ENCODE measurements around the gene KRT81.
"Not testable (repeated sequence)": the region's sequence is repeated elsewhere in the genome, so short reads cannot be mapped to it uniquely, and the experiment has no call there.

KRT81 gene

GRCh38 chr12:52294803-52295202 is 3.5 kb upstream of the KRT81 start:
- DNase-seq: no peak

DNA sequence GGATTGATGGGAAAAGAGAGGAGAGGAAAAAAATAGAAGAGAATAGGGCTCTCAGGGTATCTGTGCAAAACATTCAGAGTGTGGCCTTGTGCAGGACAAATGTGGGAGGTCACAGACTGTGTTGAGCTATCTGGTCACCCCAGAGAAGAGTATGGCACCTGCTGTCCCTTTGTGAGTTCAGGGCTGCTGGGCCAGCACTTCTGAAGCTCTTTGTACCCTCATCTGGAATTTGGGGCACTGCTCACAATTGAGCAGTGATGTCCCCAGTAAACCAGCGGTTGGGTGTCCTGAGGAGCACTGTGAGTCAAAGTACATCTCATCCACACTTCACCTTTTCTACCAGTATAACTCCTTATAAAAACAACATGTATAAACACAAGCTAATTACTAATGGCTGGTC is 2.6 kb upstream of the KRT81 start:
- DNase-seq: no peak

DNA sequence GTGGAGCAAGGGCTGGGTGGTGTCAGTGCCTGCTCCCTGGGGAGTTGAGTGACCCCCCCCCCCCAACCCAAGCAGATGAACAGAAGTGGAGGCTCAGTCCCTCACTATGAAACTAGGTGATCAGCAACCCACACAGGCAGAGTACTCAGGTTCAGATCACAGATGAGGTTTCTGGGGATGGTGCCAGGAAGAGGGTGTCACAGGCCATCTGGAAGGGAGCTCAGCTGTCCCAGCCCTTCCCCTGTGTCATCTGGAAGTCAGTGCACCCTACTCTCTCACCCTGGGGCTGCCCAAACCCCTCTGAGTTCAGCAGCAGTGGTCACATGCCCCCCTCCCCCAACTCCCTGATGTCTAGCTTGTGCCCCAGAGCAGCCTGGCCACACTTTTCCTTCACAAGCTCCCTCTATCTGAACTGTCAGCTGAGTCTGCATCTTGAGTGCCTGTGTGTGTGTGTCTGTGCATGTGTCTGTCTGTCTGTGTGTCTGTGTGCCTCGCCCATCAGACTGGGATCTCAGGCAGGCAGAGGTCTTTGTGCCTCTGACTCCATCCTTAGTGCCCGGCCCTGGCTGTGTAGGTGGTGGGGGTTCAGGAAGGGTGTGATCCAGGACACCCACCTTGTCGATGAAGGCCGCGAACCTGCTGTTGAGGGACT is 725 bp downstream of the KRT81 start:
- DNase-seq: not testable (repeated sequence)

DNA sequence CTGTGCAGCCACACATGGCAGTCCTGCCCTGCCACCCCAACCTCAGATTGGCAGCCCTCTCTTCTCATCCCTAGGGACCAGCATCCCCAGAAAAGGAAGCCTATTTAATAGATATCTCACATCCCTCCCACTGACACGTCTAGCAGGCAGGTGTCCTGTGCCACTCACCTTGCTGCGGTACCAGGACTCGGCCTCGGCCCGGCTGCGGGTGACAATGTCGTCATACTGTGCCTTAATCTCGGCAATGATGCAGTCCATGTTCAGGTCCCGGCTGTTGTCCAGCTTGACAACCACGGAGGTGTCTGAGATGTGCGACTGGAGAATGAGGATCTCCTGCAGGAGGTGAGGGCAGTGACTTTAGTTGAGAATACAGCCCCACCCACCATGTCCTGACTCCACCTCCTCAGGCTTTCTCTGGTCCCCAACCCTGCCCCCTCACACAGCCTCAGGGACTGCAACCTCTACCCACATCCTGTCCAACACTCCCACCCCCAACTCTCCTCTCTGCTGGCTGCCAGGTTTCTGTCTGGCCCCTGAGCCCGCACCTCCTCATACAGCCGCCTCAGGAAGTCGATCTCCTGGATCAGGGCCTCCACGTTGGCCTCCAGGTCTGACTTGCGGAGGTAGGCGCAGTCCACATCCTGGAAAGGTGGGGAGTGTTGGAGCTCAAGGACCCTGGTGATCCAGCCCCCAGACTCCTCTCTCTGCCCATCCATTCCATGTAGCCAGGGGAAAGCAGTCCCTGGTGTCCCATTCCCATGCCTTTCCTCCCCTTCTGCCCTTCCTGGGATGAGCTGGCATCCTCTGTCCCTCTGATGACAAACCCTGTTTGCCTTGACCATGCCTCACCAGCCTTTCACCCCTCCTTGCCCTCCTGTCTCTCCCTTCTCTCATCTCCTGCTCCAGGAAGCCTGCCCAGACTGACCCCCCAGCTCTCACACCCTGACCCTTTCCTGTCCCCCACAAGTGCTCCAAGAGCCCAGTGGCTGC is 3.2 kb downstream of the KRT81 start:
- DNase-seq: not testable (repeated sequence)

- DNase-seq: not testable (repeated sequence)
Observed at GRCh38 chr12:52286857-52287785, 4.2 kb downstream of the KRT81 start.

DNA sequence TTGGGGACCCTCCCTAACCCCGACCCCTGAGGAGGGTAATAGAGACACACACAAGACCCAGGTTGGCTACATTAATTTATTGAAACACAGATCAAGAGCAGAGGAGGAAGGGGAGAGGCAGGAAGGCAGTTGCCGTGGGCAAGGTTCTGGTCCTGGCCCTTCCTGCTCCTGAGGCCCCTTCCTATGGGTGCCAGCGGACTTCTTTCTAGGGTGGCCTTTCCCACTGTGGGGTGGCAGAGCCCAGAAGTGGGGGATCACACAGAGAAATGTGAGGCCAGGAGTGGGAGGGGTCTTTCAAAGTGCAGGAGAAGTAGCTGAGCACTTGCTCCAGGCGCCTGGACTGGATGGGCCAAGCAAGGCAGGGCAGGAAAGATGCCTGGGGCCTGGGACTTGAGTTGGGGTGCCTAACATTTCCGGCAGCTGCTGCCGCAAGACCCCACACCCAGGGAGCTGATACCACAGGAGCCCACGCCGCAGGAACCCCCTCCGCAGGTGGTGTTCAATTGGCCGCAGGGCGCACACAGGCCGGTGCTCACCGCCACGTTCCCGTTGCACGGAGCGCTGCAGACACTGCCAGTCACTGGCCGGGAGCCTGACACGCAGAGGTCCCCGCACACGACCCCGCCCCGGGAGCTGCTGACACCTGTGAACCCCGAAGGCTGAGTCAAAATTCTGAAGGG is 5.3 kb downstream of the KRT81 start:
- no peak for DNase-seq

- DNase-seq: no peak
Observed at GRCh38 chr12:52285172-52285745, 6.1 kb downstream of the KRT81 start.

GRCh38 chr12:52284562-52285171 is 6.7 kb downstream of the KRT81 start:
- DNase-seq: no peak

DNA sequence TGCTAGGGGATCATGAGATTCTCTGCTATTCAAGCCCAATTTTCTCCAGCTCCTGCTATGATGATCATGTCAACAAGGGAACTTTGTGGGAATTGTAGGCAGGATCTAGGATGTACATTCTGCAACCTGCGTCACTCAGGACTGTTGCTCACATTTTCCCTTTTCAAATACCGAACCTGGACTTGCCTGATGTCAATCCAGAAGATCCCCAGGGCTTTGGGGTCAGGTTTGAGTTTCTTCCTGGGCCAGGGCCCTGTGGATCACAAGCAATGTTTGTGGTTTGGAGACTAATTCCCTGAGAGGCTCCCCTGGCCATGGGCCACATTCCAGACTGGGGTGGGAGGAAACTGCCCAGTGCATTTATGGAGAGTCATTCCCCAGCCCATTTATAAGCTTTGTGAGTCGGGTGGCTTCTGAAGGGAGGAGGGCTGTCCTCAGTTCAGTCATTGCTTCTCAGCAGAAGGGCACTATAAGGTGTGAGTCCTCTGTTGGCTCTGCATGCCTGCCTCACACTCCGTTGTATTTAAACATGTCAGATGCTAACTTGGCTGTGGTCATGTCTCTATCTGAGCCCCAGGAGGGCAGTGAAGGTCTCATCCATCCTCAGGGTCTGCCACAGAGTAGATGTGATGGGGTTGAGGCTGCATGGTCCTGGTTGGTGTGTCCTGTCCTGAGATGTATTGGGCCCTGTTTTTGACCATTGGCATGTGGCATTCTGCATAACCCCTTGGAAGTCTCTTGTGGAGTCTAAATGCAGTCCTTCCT is 10.4 kb downstream of the KRT81 start:
- DNase-seq: no peak

DNA sequence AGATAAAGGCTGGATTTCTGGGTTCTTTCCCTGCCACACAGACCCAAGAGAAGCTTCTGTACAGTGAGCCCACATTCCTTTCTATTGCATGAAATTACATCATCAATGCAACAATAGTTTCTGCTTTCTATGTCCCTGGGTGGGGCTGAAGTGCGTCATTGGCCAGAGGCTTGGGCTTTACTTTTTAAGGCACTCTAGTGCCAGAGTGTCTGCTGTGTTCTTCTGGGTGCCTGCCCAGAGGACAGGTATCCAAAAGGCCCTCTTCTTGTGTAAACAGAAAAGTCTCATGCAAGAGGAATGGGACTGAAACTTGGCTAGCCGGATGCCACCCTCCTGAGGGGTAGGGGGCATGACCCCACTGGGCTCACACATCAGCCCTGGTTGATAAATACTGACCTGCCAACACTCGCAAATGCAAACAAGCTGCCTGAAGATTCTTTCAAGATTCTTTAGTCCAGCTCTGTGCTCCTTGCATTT is 11.0 kb downstream of the KRT81 start:
- DNase-seq: peak; percentile 10

GRCh38 chr12:52279422-52280318 is 11.7 kb downstream of the KRT81 start:
- no peak for DNase-seq

- peak; percentile 77 for DNase-seq
Observed at GRCh38 chr12:52278575-52279421, 12.5 kb downstream of the KRT81 start.

GRCh38 chr12:52277486-52278245 is 13.7 kb downstream of the KRT81 start:
- DNase-seq: peak; percentile 82

- no peak for DNase-seq
Observed at GRCh38 chr12:52275686-52276085, 15.6 kb downstream of the KRT81 start.

- no peak for DNase-seq
Observed at GRCh38 chr12:52274521-52275120, 16.7 kb downstream of the KRT81 start, which contains the start of gene KRT86. Gene KRT86 (plus strand): TSS chr12:52274645. CDS start chr12:52301917, 27,272 bp downstream.

- DNase-seq: no peak
Observed at GRCh38 chr12:52271158-52271557, 20.2 kb downstream of the KRT81 start.

DNA sequence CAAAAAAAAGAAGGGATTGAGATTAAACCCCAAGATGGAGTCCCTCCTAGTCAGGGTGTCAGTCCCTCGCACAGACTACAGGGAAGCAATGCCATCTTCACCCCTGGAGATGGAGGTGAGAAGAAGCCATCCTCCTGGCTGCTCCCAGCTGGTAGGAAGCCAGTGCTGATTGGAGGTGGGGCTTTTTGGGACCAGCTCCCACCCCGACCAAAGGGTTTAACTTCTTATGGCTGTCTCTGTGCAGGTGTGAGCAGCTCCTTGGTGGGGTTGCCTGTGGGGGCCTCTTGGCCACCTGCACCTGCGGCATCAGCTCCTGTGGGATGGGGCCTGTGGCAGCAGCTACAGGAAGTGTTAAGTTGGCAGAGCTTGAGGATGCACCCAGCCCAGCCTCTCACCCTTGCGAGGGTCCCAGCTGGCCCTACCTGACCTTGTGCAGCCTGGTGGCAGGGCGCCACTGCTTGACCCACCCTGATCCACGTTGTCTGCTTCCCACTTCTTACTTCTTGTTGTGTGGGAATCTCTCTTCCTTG is 20.7 kb downstream of the KRT81 start:
- no peak for DNase-seq
